Peyer's patch (tissue), 4 donors: ENCODE measurements around the gene LTBP2.

Experiments
- POLR2A ChIP-seq, 2 donors: fragments of 450-650 bp; IDR thresholded peaks; one replicate each; pipeline ENCODE4 v1.5.1; 2017; ENCODE audit warnings: antibody characterized with exemption in 2 of 2, mild to moderate bottlenecking in 2 of 2, moderate library complexity in 2 of 2
- TF ChIP-seq, protein P1 (sequence below), 6 experiments: fragments of 450-650 bp in 4 of 6; fragments of 200-600 bp in 2 of 6; sonication (generic) in 1 of 6; IDR thresholded peaks; one replicate each; pipeline ENCODE4 v1.5.1; 2017 to 2019; ENCODE audit warnings: antibody characterized with exemption in 6 of 6, mild to moderate bottlenecking in 3 of 6, moderate library complexity in 1 of 6

DNA sequence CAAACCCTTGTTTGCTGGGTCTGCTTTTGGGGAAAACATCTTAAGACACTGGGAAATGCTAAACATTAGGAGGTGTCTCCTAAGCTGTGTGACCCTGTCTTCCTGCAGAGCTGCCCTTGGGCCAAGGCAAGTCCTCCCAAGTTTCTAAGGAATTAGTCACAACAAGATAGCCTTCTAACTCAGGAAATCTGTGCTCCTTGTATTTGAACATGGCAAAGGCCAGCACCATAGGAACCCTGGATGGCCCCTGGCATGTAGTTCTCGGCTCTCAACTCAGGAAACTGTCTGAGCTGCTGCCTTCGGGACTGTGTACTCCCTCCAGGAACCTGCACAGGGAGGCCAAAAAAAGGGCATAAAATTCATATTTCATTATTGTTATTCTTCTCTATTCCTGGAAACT is 37.6 kb upstream of the LTBP2 start:
- TF ChIP-seq POLR2A (IDR thresholded peaks at IDR 0.05): no peak
- TF ChIP-seq, protein P1, sequence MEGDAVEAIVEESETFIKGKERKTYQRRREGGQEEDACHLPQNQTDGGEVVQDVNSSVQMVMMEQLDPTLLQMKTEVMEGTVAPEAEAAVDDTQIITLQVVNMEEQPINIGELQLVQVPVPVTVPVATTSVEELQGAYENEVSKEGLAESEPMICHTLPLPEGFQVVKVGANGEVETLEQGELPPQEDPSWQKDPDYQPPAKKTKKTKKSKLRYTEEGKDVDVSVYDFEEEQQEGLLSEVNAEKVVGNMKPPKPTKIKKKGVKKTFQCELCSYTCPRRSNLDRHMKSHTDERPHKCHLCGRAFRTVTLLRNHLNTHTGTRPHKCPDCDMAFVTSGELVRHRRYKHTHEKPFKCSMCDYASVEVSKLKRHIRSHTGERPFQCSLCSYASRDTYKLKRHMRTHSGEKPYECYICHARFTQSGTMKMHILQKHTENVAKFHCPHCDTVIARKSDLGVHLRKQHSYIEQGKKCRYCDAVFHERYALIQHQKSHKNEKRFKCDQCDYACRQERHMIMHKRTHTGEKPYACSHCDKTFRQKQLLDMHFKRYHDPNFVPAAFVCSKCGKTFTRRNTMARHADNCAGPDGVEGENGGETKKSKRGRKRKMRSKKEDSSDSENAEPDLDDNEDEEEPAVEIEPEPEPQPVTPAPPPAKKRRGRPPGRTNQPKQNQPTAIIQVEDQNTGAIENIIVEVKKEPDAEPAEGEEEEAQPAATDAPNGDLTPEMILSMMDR (IDR thresholded peaks at IDR 0.05): no peak
